Stimulated activated CD4-positive, alpha-beta T cell treated with anti-CD3 and anti-CD28 coated beads, Interleukin-12 subunit alpha, Interleukin-12 subunit beta, amount 100 ng/mL, for 48 hours (primary cell): ENCODE results near the gene AGMO.
"Not testable (repeated sequence)": the region's sequence is repeated elsewhere in the genome, so short reads cannot be mapped to it uniquely, and the experiment has no call there.

ENCODE experiments used
- DNase-seq, 3 donors: peaks; one replicate each; pipeline ENCODE4 v3.0.0-alpha.2; 2020; ENCODE audit warnings: low read depth in 2 of 3, low spot score in 1 of 3

Gene AGMO

GRCh38 chr7:15560968-15561367 is 847 bp downstream of the AGMO start:
- no peak for DNase-seq

GRCh38 chr7:15559416-15559928 is 2.3 kb downstream of the AGMO start:
- DNase-seq, result no peak

GRCh38 chr7:15558756-15559155 is 3.1 kb downstream of the AGMO start:
- DNase-seq, result no peak

GRCh38 chr7:15557686-15558085 is 4.1 kb downstream of the AGMO start:
- DNase-seq, result no peak

GRCh38 chr7:15557186-15557585 is 4.6 kb downstream of the AGMO start:
- no peak for DNase-seq

- no peak for DNase-seq
Measured at GRCh38 chr7:15556339-15557105, 5.3 kb downstream of the AGMO start.

- DNase-seq, result no peak
Measured at GRCh38 chr7:15555381-15555859, 6.4 kb downstream of the AGMO start.

GRCh38 chr7:15554744-15555143 is 7.1 kb downstream of the AGMO start:
- DNase-seq, result no peak

GRCh38 chr7:15554081-15554480 is 7.7 kb downstream of the AGMO start:
- DNase-seq, result no peak

GRCh38 chr7:15547320-15547719 is 14.5 kb downstream of the AGMO start:
- DNase-seq, result not testable (repeated sequence)

- no peak for DNase-seq
Measured at GRCh38 chr7:15546272-15546792, 15.5 kb downstream of the AGMO start.

- no peak for DNase-seq
Measured at GRCh38 chr7:15544050-15544449, 17.8 kb downstream of the AGMO start.

- no peak for DNase-seq
Measured at GRCh38 chr7:15543256-15543655, 18.6 kb downstream of the AGMO start.

- DNase-seq, result no peak
Measured at GRCh38 chr7:15527648-15528047, 34.2 kb downstream of the AGMO start.

GRCh38 chr7:15525652-15526263 is 36.1 kb downstream of the AGMO start:
- no peak for DNase-seq

- DNase-seq, result no peak
Measured at GRCh38 chr7:15524077-15524476, 37.7 kb downstream of the AGMO start.

GRCh38 chr7:15517865-15518264 is 44.0 kb downstream of the AGMO start:
- not testable (repeated sequence) for DNase-seq

- no peak for DNase-seq
Measured at GRCh38 chr7:15515252-15515651, 46.6 kb downstream of the AGMO start.

- no peak for DNase-seq
Measured at GRCh38 chr7:15508258-15508657, 53.6 kb downstream of the AGMO start.

- DNase-seq, result no peak
Measured at GRCh38 chr7:15507708-15508107, 54.1 kb downstream of the AGMO start.

- no peak for DNase-seq
Measured at GRCh38 chr7:15507171-15507570, 54.6 kb downstream of the AGMO start.

GRCh38 chr7:15505761-15506160 is 56.1 kb downstream of the AGMO start:
- DNase-seq, result no peak
